H1 (cell line): Measurements from ENCODE around the gene RASGRP4. TPM values are rescaled to one million over a fixed set of nuclear protein-coding genes. Genes with fewer than 3 reads are reported as not detected.

Experiments
- CTCF ChIA-PET: fragments of 300-600 bp; sonication (Branson Sonifier 250); formaldehyde crosslinking; loops from one replicate; lab custom pipeline; 2021; ENCODE audit not compliant: partially characterized antibody; lab: Charles Lee
- POLR2A ChIA-PET: fragments of 300-600 bp; sonication (Branson Sonifier 250); formaldehyde crosslinking; loops from one replicate; lab custom pipeline; 2021; ENCODE audit warnings: inconsistent platforms; ENCODE audit not compliant: partially characterized antibody; lab: Charles Lee
- DNase-seq, 2 experiments: peaks; one replicate each; pipeline versions ENCODE4 v3.0.0 to v3.0.0-alpha.2; 2010 to 2022; ENCODE audit warnings: low spot score in 2 of 2, low read depth in 1 of 2, mixed read lengths in 1 of 2
- FAIRE-seq: peaks from 2 replicates; lab custom pipeline; 2011; peaks lifted over from hg19 to GRCh38; lab: Jason Lieb, UNC
- H2AFZ ChIP-seq: 2 replicates; pipeline ENCODE4 v1.8.1; 2012; ENCODE audit warnings: low read length, inconsistent platforms
- H2AK5ac ChIP-seq: 2 replicates; pipeline ENCODE4 v1.6.1; 2013; ENCODE audit warnings: low read depth, low read length
- H2BK120ac ChIP-seq: replicated peaks from 2 replicates; pipeline ENCODE3; 2013; ENCODE audit warnings: low read depth, low read length, inconsistent platforms
- H2BK12ac ChIP-seq: 2 replicates; pipeline ENCODE4 v1.6.1; 2013; ENCODE audit warnings: low read depth, low read length
- H2BK15ac ChIP-seq: 2 replicates; pipeline ENCODE4 v1.6.1; 2013; ENCODE audit warnings: low read length
- H2BK20ac ChIP-seq: 2 replicates; pipeline ENCODE4 v1.6.1; 2013; ENCODE audit warnings: low read length
- H2BK5ac ChIP-seq: 2 replicates; pipeline ENCODE4 v1.6.1; 2013; ENCODE audit warnings: low read depth, low read length
- H3K14ac ChIP-seq: 2 replicates; pipeline ENCODE4 v1.6.1; 2013; ENCODE audit warnings: inconsistent platforms; ENCODE audit not compliant: insufficient read length
- H3K18ac ChIP-seq: 2 replicates; pipeline ENCODE4 v1.6.1; 2013; ENCODE audit warnings: low read length; ENCODE audit errors: extremely low read depth
- H3K23ac ChIP-seq: 2 replicates; pipeline ENCODE4 v1.6.1; 2013; ENCODE audit warnings: inconsistent platforms; ENCODE audit not compliant: insufficient read length
- H3K23me2 ChIP-seq: 2 replicates; pipeline ENCODE4 v1.6.1; 2013; ENCODE audit warnings: low read depth, low read length
- H3K27ac ChIP-seq: 2 replicates; pipeline ENCODE4 v1.6.1; 2011; ENCODE audit warnings: low read depth, low read length, inconsistent platforms
- H3K27me3 ChIP-seq, 4 experiments: replicated peaks in 1 of 4; 1 replicate in 1 of 4; 2 replicates in 3 of 4; pipeline versions ENCODE4 v1.6.1 to v1.8.1; 2011 to 2013; ENCODE audit warnings: low read length in 3 of 4, mild to moderate bottlenecking in 3 of 4, inconsistent platforms in 2 of 4, mixed read lengths in 2 of 4, moderate library complexity in 1 of 4; ENCODE audit not compliant: control insufficient read depth in 3 of 4, insufficient read depth in 3 of 4; ENCODE audit errors: extremely low read depth in 1 of 4
- H3K36me3 ChIP-seq, 4 experiments: 2 replicates each; pipeline versions ENCODE4 v1.6.1 to v1.8.1; 2011 to 2013; ENCODE audit warnings: mild to moderate bottlenecking in 4 of 4, low read length in 3 of 4, moderate library complexity in 2 of 4, control low read depth in 1 of 4, inconsistent platforms in 1 of 4; ENCODE audit not compliant: insufficient read depth in 4 of 4, control insufficient read depth in 2 of 4
- H3K4ac ChIP-seq: replicated peaks from 2 replicates; pipeline ENCODE3; 2013; ENCODE audit warnings: low read length, low read depth, mixed read lengths, inconsistent platforms; ENCODE audit not compliant: insufficient read length
- H3K4me1 ChIP-seq, 4 experiments: replicated peaks in 1 of 4; 1 replicate in 1 of 4; 2 replicates in 3 of 4; pipeline versions ENCODE4 v1.6.1 to v1.8.1; 2011 to 2013; ENCODE audit warnings: low read length in 3 of 4, inconsistent platforms in 2 of 4, mixed read lengths in 1 of 4; ENCODE audit not compliant: insufficient read depth in 4 of 4, control insufficient read depth in 3 of 4
- H3K4me2 ChIP-seq, 2 experiments: 2 replicates each; pipeline versions ENCODE4 v1.6.1 to v1.8.1; 2011 to 2013; ENCODE audit warnings: low read depth in 2 of 2, low read length in 2 of 2, control low read depth in 1 of 2, inconsistent platforms in 1 of 2, mild to moderate bottlenecking in 1 of 2; ENCODE audit not compliant: insufficient read depth in 1 of 2
- H3K4me3 ChIP-seq, 4 experiments: fragments of 200-600, 300-600 bp in 1 of 4; sonication (generic), shearing (Covaris generic), sonication (Bioruptor Twin) in 1 of 4; 2 replicates each; pipeline versions ENCODE4 v1.5.1 to v1.8.1; 2011 to 2016; ENCODE audit warnings: low read length in 4 of 4, low read depth in 3 of 4, control low read depth in 2 of 4, inconsistent platforms in 2 of 4, mild to moderate bottlenecking in 2 of 4, mixed read lengths in 1 of 4, moderate library complexity in 1 of 4; ENCODE audit not compliant: insufficient read depth in 2 of 4; ENCODE audit errors: extremely low read depth in 1 of 4
- H3K56ac ChIP-seq: replicated peaks from 2 replicates; pipeline ENCODE3; 2013; ENCODE audit warnings: low read depth, mild to moderate bottlenecking, mixed read lengths, low read length, inconsistent platforms; ENCODE audit not compliant: insufficient read length
- H3K79me1 ChIP-seq: 2 replicates; pipeline ENCODE4 v1.6.1; 2013; ENCODE audit warnings: low read depth, low read length, control low read depth
- H3K79me2 ChIP-seq, 2 experiments: 2 replicates each; pipeline versions ENCODE4 v1.6.1 to v1.8.1; 2012 to 2013; ENCODE audit warnings: low read length in 2 of 2, mild to moderate bottlenecking in 2 of 2, inconsistent platforms in 1 of 2; ENCODE audit not compliant: insufficient read depth in 2 of 2, control insufficient read depth in 1 of 2
- H3K9ac ChIP-seq, 4 experiments: replicated peaks in 1 of 4; 1 replicate in 1 of 4; 2 replicates in 3 of 4; pipeline versions ENCODE4 v1.6.1 to v1.8.1; 2011 to 2013; ENCODE audit warnings: low read depth in 3 of 4, low read length in 3 of 4, control low read depth in 2 of 4, mild to moderate bottlenecking in 2 of 4, moderate library complexity in 2 of 4, inconsistent platforms in 1 of 4; ENCODE audit errors: extremely low read depth in 1 of 4
- H3K9me3 ChIP-seq, 2 experiments: 2 replicates each; pipeline versions ENCODE4 v1.6.1 to v1.8.1; 2012 to 2013; ENCODE audit warnings: mild to moderate bottlenecking in 2 of 2, moderate library complexity in 2 of 2, control low read depth in 1 of 2, inconsistent platforms in 1 of 2, low read depth in 1 of 2, low read length in 1 of 2, mixed read lengths in 1 of 2; ENCODE audit not compliant: insufficient read depth in 2 of 2
- H4K20me1 ChIP-seq, 2 experiments: replicated peaks in 1 of 2; 2 replicates each; pipeline versions ENCODE3 to v1.8.1; 2011 to 2013; ENCODE audit warnings: inconsistent platforms in 2 of 2, low read length in 2 of 2, mild to moderate bottlenecking in 1 of 2; ENCODE audit not compliant: insufficient read depth in 2 of 2, control insufficient read depth in 1 of 2
- H4K5ac ChIP-seq: 2 replicates; pipeline ENCODE4 v1.6.1; 2013; ENCODE audit warnings: low read length, low read depth, mixed read lengths, inconsistent platforms; ENCODE audit not compliant: insufficient read length
- H4K8ac ChIP-seq: 2 replicates; pipeline ENCODE4 v1.8.0; 2013; ENCODE audit warnings: mild to moderate bottlenecking, moderate library complexity, low read length, inconsistent platforms; ENCODE audit not compliant: insufficient read depth; ENCODE audit errors: extremely low read depth
- H4K91ac ChIP-seq: replicated peaks from 2 replicates; pipeline ENCODE3; 2013; ENCODE audit warnings: low read length, mixed read lengths, inconsistent platforms; ENCODE audit not compliant: insufficient read length
- ASH2L ChIP-seq: fragments of 200-600, 300-600 bp; sonication (generic); IDR thresholded peaks from one replicate; pipeline ENCODE4 v1.7.1; 2017; ENCODE audit warnings: low read length
- KDM4A ChIP-seq: IDR thresholded peaks from one replicate; pipeline ENCODE4 v1.7.1; 2012; ENCODE audit warnings: low read depth, mild to moderate bottlenecking, moderate library complexity, low read length, inconsistent platforms; ENCODE audit not compliant: severe bottlenecking
- RBBP5 ChIP-seq: IDR thresholded peaks from 2 replicates; pipeline ENCODE4 v1.7.1; 2012; ENCODE audit warnings: low read depth, mild to moderate bottlenecking, inconsistent platforms, low read length, moderate library complexity, borderline replicate concordance
- SIN3A ChIP-seq, 2 experiments: IDR thresholded peaks in 1 of 2; conservative IDR thresholded peaks in 1 of 2; 2 replicates each; pipeline ENCODE4 v1.6.1; 2011 to 2012; ENCODE audit warnings: low read length in 2 of 2, improper control_type of control experiment in 1 of 2, low read depth in 1 of 2, mild to moderate bottlenecking in 1 of 2
- SIRT6 ChIP-seq: IDR thresholded peaks from one replicate; pipeline ENCODE4 v1.7.1; 2012; ENCODE audit warnings: low read length, inconsistent platforms
- SP4 ChIP-seq: IDR thresholded peaks from 2 replicates; pipeline ENCODE4 v1.6.1; 2012; ENCODE audit warnings: low read length, inconsistent platforms
- WGBS, 2 experiments: shearing (Covaris generic) in 1 of 2; methylation state at CpG; one replicate each; pipeline versions ENCODE4 v1.1.6 to v1.1.7; 2013 to 2015; ENCODE audit warnings: low lambda C conversion rate in 2 of 2, mixed read lengths in 2 of 2, inconsistent platforms in 1 of 2, low coverage in 1 of 2, missing lambda C conversion rate in 1 of 2; ENCODE audit not compliant: insufficient replicate concordance in 2 of 2, insufficient coverage in 1 of 2, insufficient read length in 1 of 2; ENCODE audit errors: extremely low coverage in 1 of 2, missing lambda C conversion rate in 1 of 2; 5-methylcytosine and 5-hydroxymethylcytosine counted together
- polyA plus RNA-seq, 7 experiments: library from polyadenylated mRNA; depleted of rRNA in 3 of 7; stranded (reverse) in 5 of 7; unstranded in 2 of 7; fragments of >200 nt in 5 of 7; fragments of 200-250 nt in 2 of 7; gene quantifications; 1 replicate in 5 of 7; 2 replicates in 1 of 7; 4 replicates in 1 of 7; pipeline versions ENCODE4 v1.2.1 to v1.2.3, GENCODE V29; 2011 to 2013; ENCODE audit warnings: missing spikeins in 2 of 7, mixed read lengths in 2 of 7
- total RNA-seq: library from RNA; stranded (reverse); fragmentation: NEBNext Ultra II Directional; extraction: Animal tissue kit (Norgen Biotek cat#: 25700); gene quantifications from 2 replicates; pipeline ENCODE4 v1.2.1, GENCODE V29; 2021
- TF ChIP-seq, protein P1 (sequence below): IDR thresholded peaks from 2 replicates; pipeline ENCODE4 v1.6.1; 2011; ENCODE audit warnings: low read length, improper control_type of control experiment

RASGRP4 gene
- total and polyA plus RNA-seq, 2 of the 8 experiments (the other 6 are each of a cell fraction or from before 2014, with no cell fraction given), result 1.9 to 3.1 TPM

DNA sequence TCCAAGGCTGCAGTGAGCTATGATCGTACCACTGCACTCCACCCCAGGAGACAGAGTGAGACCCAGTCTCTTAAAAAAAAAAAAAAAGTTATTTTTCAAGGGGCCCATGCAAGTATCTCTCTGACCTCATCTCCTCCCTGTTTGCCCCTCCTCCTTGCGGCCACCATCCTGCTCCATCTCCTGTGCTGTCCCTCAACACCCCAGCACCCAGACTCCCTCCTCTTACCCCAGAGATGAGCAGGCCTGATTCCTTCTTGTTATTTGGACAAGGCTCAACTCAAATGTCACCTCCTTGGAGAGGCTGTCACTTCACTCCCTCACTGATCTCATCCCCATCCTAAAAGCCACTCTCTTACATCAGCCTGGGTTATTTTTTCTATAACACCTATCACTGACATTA is 11.9 kb upstream of the RASGRP4 start:
- Histone ChIP-seq H3K18ac (no peak overlapping the region), H3K27me3 (no peaks in the 10 kb centered on the region), H3K36me3 (no peaks in the 10 kb centered on the region; a peak in 1 of 8 replicates), H2BK20ac (no peak overlapping the region), H3K4me3 (no peak overlapping the region), H4K8ac (no peak overlapping the region), H2BK5ac (no peak overlapping the region), H3K9me3 (no peaks in the 10 kb centered on the region), H2AFZ (no peak overlapping the region), H3K14ac (no peak overlapping the region), H4K91ac (no peak overlapping the region), H3K23me2 (peaks cover 8% of the 10 kb centered on the region; the same call in 1 of the 2 replicates), H3K27ac (no peak overlapping the region), H2BK15ac (no peak overlapping the region), H3K79me2 (peaks cover 0 to 8% of the 10 kb centered on the region in 2 experiments; a peak in 1 of 4 replicates), H2AK5ac (peak overlapping the region; percentile 40; the same call in 1 of the 2 replicates), H2BK120ac (no peak overlapping the region), H4K20me1 (no peaks in the 10 kb centered on the region), H2BK12ac (no peak overlapping the region), H4K5ac (no peak overlapping the region), H3K4me2 (no peak overlapping the region), H3K4me1 (peaks cover 8 to 13% (median 9%) of the 10 kb centered on the region in 4 experiments), H3K79me1 (no peaks in the 10 kb centered on the region), H3K9ac (no peak overlapping the region), H3K56ac (no peak overlapping the region), H3K4ac (no peak overlapping the region), H3K23ac (no peak overlapping the region)
- 97% methylated on average over 2 of the region's 2 CpGs; no CpG with 5 or more reads in 1 of the 2 experiments for WGBS, 2 experiments
- ChIA-PET POLR2A (interaction anchor here (1.5 to 1.6 kb wide), 2 partner anchors 13 to 35 kb away, joined by 4 read pairs; partner anchors contain the start of gene FAM98C), CTCF (no interaction called here)
- DNase-seq (no peak), FAIRE-seq (no peak)
- no peak for TF ChIP-seq SIRT6
- TF ChIP-seq SP4, result no peak
- TF ChIP-seq SIN3A (conservative IDR thresholded peaks at IDR 0.05 in 1 of 2, IDR thresholded peaks at IDR 0.05 in 1 of 2; ENCODE audit: low read depth in 1 of 2, low read length in 2 of 2), result no peak
- no peak for TF ChIP-seq ASH2L
- no peak for TF ChIP-seq KDM4A
- TF ChIP-seq, protein P1, sequence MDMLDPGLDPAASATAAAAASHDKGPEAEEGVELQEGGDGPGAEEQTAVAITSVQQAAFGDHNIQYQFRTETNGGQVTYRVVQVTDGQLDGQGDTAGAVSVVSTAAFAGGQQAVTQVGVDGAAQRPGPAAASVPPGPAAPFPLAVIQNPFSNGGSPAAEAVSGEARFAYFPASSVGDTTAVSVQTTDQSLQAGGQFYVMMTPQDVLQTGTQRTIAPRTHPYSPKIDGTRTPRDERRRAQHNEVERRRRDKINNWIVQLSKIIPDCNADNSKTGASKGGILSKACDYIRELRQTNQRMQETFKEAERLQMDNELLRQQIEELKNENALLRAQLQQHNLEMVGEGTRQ, result no peak
- TF ChIP-seq RBBP5, result no peak
